HG03378 (cell line): Measurements from ENCODE around the gene MBTPS1.
A peak's percentile ranks its signal among the peaks of the same experiment; 100 is the strongest.

Experiments used
- ATAC-seq: cut with Tn5 transposase; IDR thresholded peaks from one replicate; pipeline ENCODE4 v1.9.1; 2021; ENCODE audit warnings: mild to moderate bottlenecking, moderate library complexity; ENCODE audit not compliant: unreplicated experiment

Gene MBTPS1

GRCh38 chr16:84116720-84117493 lies at the start of gene MBTPS1:
MBTPS1 (minus strand) TSS chr16:84116942; CDS start chr16:84101783, 15,159 bp downstream.
- peak; percentile 81 for ATAC-seq

GRCh38 chr16:84165746-84166145 lies 49.0 kb upstream of the MBTPS1 start:
- ATAC-seq, result no peak

GRCh38 chr16:84161801-84162200 lies 45.1 kb upstream of the MBTPS1 start:
- no peak for ATAC-seq

DNA sequence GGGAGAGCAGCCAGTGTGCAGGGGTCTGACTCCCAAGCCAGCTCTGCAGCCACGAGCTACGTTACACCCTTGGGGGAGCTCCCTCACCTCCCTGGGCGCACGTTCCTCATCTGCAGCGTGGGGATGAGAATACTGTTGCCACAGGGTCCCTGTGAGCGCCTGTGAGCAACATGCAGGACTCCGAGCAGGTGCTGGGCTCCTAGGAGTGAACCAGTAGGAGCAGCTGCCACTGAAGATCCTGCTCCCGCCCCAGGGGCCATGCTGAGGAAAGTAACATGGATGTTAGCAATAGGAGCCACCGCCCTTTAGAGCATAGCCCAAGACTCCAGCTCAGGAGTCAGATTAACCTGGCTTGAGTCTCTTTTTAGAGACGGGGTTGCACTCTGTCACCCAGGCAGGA lies 44.3 kb upstream of the MBTPS1 start:
- ATAC-seq, result no peak

- no peak for ATAC-seq
Measured at GRCh38 chr16:84159800-84160199, 43.1 kb upstream of the MBTPS1 start.

DNA sequence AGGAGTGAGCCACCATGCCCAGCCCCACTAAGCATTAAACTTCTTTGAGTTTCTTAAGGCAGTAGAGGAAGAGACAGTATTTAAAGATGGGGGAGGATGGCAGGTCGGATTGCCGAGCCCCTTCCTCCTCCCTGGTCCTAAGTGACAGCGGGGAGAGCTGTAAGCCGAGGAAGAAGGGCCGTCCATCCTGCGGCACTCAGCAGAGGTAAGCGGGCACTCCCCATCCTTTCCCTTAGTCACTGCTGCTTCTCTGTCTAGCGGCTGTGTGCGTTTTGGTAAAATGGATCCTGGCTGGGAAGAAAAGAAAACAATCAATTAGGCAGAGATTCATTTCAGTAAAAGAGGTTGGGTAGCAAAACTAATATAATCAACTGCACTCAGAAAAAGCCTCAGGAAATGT lies 42.3 kb upstream of the MBTPS1 start:
- ATAC-seq, result no peak

DNA sequence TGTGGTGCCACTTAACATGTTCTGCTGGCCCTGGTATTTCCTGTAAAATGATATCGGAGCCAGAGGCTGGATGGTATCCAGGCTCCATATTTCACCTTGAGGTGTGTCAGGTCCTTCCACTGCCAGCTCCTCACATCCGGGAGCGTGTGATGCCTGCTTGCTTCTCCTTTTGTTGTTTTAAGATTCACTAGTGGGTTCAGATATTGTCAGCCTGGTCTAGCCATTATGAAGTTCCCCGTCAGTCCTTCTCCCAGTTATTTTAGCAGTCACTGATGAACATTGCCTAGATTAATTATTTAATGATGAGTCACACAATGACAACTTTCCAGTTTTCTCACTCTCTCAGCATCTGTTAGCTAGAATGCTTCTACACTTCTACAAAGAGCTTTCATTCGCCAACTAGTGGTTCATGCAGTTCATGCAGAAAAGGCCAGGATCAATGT lies 39.6 kb upstream of the MBTPS1 start:
- no peak for ATAC-seq

- ATAC-seq, result no peak
Measured at GRCh38 chr16:84155771-84156170, 39.0 kb upstream of the MBTPS1 start.

DNA sequence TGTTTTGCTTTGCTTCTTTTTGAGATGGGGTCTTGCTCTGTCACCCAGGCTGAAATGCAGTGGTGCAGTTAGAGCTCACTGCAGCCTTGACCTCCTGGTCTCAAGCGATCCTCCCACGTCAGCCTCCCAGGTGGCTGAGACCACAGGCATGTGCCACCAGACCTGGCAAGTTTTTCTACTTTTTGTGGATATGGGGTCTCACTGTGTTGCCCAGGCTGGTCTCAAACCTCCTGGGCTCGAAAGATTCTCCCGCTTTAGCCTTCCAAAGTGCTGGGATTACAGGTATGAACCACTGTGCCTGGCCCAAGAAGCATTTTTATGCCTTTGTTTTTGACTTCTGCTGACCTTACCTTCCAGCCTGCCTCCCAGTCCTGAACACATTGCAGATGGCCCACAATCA lies 38.5 kb upstream of the MBTPS1 start:
- ATAC-seq, result no peak

DNA sequence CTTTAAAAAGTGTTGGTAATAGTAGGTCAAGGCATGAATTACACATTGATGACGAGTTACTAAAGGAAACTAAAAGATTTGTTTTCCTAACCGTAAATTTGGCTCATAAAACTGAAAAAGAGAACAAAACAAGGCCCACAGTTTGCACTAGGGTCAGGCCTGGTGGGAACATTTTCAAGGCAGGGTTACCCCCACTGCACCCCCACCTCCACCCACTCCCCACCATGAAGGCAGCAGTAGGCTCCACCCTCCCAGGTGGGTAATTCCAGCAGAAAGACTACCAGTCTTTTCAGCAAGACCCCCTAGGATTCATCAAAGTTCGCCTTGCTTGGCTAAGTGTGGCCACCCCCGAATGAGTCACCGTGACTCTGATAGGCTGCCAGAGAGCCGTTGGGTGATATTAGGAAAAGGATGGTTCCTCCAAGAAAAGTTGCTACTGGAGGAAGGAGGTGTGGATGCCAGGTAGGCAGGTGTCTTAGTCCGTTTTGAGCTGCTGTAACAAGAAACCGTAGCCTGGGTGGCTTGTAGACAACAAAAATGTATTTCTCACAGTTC lies 37.0 kb upstream of the MBTPS1 start:
- no peak for ATAC-seq

DNA sequence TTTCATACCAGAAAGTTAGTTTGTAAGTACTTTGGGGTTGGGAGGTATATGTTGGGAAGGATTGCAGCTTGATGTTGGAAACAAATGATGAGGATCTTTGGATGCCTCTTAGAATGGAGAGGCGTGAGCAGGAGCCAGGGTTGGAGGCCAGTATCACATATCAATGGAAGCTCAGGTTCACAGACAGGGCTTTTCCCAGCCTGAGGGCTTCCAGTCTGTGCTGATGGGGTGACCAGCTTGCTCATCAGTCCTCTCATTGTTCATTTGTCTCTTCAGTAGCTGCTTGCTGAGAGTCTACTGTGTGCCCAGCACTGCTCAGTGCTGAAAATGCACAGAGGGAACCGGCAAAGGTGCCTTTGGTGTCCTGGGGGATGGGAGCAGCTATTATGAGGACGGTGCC lies 34.2 kb upstream of the MBTPS1 start:
- no peak for ATAC-seq

- ATAC-seq, result peak; percentile 82
Measured at GRCh38 chr16:84144859-84145639, 28.3 kb upstream of the MBTPS1 start, which contains the start of the genes DNAAF1 and HSDL1. DNAAF1 (plus strand) TSS chr16:84145308; CDS start chr16:84145441, 133 bp downstream. HSDL1 (minus strand) TSS chr16:84145177; CDS start chr16:84131321, 13,856 bp downstream.

DNA sequence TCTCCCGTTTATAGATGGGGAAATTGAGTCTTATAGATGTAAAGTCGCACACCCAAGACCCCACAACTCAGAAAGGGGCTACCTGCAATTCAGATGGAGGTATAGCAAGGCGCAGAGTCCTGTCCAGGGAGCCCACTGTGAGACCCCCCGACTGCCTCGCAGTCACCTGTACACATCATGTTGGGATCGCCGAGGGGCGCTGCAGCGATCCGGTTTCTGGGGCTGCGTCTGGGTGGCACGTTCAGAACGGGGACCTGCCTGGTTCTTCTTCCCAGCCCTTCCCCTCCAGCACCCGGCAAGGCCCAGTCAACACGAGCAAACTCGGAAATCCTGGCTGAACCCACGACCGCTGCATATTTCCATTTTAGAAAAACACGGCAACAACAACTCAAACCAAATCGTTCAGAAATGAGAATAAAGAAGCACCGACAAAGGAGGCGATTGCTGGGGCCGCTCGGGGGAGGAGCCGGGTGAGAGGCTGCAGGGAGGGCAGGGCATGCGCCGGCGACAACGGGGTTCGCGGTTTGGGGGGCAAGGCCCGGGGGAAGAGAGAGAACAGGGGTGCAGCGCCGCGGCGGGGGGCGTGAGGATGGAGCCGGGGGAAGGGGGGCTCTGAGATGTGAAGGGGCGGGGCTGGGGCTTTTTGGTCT lies 27.6 kb upstream of the MBTPS1 start:
- ATAC-seq, result no peak

GRCh38 chr16:84143784-84144199 lies 27.1 kb upstream of the MBTPS1 start:
- no peak for ATAC-seq

DNA sequence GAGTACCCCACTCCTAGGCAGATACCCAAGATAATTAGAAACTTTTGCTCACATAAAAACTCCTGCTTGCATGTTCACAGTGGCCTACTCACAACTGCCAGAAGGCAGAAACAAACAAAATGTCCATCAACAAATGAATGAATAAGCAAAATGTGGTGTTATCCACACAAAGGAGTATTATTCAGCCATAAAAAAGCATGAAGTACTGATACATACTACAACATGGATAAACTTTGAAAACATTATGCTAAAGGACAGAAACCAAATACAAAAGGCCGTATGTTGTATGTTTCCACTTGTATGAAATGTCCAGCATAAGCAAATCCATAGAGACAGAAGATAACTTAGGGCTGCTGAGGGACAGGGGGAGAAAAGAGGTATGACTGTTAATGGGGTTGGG lies 26.3 kb upstream of the MBTPS1 start:
- ATAC-seq, result no peak

DNA sequence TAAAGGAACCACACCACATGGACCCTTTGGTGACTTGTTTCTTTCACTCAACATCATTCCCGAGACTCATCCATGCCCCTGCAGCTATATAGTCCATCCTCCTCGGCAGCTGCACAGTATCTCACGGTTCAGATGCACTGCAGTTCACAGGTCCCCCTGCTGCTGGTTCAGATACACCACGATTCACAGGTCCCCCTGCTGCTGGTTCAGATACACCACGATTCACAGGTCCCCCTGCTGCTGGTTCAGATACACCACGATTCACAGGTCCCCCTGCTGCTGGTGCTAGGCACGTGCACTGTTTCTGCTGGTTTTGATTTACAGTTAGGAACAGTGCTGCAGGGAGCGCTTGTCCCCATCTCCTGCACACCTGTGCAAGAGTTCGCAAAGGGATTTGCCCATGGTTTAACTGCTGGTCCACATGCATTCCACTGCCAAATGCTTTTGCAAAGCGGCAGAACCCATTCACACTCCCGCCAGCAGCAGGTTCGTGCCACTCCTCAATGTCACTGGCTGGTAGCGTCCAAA lies 24.5 kb upstream of the MBTPS1 start:
- no peak for ATAC-seq

DNA sequence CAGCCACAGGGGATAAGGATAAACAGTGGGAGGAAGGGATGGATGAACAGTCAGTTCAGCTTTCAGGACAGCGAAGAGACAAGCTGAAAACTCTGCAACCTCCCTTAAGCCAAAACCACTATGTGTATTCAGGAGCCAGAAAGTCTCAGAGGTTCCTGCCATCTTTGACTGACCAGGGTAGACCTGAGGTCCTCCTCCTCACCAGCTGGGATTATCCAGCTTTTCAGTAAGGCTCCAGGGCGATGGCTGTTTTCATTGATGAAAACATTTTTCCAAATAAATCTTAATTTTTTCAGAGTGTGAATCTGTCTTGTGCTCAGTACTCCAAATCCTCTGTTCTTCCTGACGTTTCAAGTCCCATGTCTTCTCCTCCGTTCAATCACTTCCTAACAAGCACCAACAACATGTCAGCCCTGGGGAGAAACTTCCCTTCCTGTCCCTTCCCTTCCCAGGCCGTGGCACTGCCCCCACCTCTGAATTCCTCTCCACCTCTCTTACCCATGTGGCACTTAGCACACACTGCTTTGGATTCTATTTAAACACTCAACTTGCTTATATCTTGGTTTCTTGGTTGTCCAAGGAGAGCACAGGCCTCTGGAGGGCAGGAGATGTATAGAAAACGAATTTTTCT lies 23.0 kb upstream of the MBTPS1 start:
- no peak for ATAC-seq

DNA sequence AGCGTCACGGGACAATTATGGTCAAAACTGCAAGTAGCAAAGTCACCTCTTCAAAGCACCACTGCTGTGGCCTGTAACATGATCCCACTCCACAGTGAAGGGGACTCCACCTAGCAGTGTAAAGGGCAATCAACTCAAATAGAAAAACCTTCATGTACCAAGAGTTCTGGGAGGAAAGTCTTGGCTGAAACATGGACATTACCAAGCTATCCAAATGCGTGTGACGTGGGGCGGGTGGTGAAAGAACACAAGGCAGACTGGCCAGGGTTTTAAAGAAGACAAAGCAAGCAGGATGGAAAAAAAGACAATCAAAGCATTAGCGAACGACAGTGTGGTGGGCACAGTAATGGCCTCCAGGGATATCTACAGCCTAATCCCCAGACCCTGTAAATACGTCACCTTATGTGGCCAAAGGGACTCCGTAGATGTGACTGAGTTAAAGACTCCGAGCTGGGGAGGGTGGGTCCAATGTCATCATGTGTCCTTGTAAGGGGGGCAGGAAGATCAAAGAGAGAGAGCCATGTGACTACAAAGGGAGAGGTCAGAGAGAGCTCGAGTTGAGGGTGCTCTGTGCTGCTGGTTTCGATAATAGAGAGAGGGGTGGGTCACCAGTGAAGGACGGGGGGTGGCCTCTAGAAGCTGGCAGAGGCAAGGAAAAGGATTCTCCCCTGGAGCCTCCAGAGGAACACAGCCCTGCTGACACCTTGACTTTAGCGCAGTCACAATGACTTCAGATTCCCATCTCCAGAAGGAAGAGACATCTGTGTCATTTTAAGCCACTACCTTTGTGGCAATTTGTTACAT lies 22.3 kb upstream of the MBTPS1 start:
- ATAC-seq, result no peak

- ATAC-seq, result no peak
Measured at GRCh38 chr16:84138500-84138823, 21.7 kb upstream of the MBTPS1 start.
